Medulla oblongata (tissue), 1 donor: ENCODE measurements around the gene C10orf71.

Experiments
- DNase-seq: peaks from one replicate; pipeline ENCODE4 v3.0.0-alpha.2; 2015; ENCODE audit errors: extremely low spot score

Gene C10orf71

GRCh38 chr10:49318755-49319154, 19.8 kb downstream of the C10orf71 start:
- DNase-seq: no peak

- DNase-seq: no peak
Measured at GRCh38 chr10:49319206-49319605, 20.2 kb downstream of the C10orf71 start.

GRCh38 chr10:49320191-49320590, 21.2 kb downstream of the C10orf71 start:
- DNase-seq: no peak

- DNase-seq: no peak
Measured at GRCh38 chr10:49321021-49321420, 22.1 kb downstream of the C10orf71 start.

GRCh38 chr10:49322371-49323170, 23.6 kb downstream of the C10orf71 start:
- DNase-seq: no peak

GRCh38 chr10:49323171-49323895, 24.4 kb downstream of the C10orf71 start:
- DNase-seq: no peak

GRCh38 chr10:49323896-49324270, 24.9 kb downstream of the C10orf71 start:
- DNase-seq: no peak

GRCh38 chr10:49324711-49325110, 25.7 kb downstream of the C10orf71 start:
- peak; percentile 19 for DNase-seq

GRCh38 chr10:49325131-49325915, 26.4 kb downstream of the C10orf71 start:
- no peak for DNase-seq

GRCh38 chr10:49325916-49326783, 27.2 kb downstream of the C10orf71 start:
- DNase-seq: no peak

- DNase-seq: no peak
Measured at GRCh38 chr10:49327036-49327813, 28.3 kb downstream of the C10orf71 start.

GRCh38 chr10:49328401-49329145, 29.6 kb downstream of the C10orf71 start:
- no peak for DNase-seq

GRCh38 chr10:49329146-49329505, 30.2 kb downstream of the C10orf71 start:
- DNase-seq: peak; percentile 10

GRCh38 chr10:49330127-49330665, 31.2 kb downstream of the C10orf71 start:
- DNase-seq: no peak

- no peak for DNase-seq
Measured at GRCh38 chr10:49331431-49331830, 32.5 kb downstream of the C10orf71 start.

GRCh38 chr10:49332333-49332732, 33.4 kb downstream of the C10orf71 start:
- DNase-seq: no peak

- DNase-seq: no peak
Measured at GRCh38 chr10:49332768-49333167, 33.8 kb downstream of the C10orf71 start.

GRCh38 chr10:49333192-49333591, 34.2 kb downstream of the C10orf71 start:
- no peak for DNase-seq

- DNase-seq: no peak
Measured at GRCh38 chr10:49334964-49335363, 36.0 kb downstream of the C10orf71 start.
